A673 (cell line): ENCODE measurements around the gene ACTL8.

Experiments
- CTCF ChIP-seq: fragments of 300-800, 200-600 bp; sonication (generic); conservative IDR thresholded peaks from 2 replicates; pipeline ENCODE4 v1.5.1; 2017; ENCODE audit warnings: low read depth, mild to moderate bottlenecking, antibody characterized with exemption, low read length, moderate library complexity, mixed read lengths
- EZH2 ChIP-seq: fragments of 200-600 bp; sonication (generic); IDR thresholded peaks from 2 replicates; pipeline ENCODE4 v1.6.1; 2017; ENCODE audit warnings: borderline replicate concordance, low read depth, mild to moderate bottlenecking, mixed read lengths, antibody characterized with exemption, low read length; ENCODE audit not compliant: poor library complexity, severe bottlenecking

DNA sequence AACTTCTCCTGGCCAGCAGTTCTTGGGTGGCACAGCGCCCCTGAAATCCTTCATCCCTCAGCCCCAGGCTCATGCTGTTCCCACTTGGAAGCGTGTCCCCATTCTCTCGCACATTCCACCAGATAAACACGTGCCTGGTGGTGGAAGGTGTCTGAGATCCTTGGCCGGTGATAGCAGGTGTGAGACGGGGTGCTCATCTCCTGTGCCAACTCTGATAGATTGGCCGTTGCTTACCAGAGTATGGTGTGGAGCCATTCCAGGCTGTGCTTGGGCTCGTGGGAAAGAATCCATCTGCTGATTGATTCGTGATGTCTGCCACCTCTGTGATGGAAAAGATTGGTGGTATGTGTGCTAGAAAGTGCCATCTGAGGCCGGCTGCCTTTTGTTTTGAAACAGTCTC, 22.2 kb downstream of the ACTL8 start:
- TF ChIP-seq CTCF (no peak), EZH2 (no peak)
